Measurements from ENCODE around the gene C19orf85.

C19orf85 gene

DNA sequence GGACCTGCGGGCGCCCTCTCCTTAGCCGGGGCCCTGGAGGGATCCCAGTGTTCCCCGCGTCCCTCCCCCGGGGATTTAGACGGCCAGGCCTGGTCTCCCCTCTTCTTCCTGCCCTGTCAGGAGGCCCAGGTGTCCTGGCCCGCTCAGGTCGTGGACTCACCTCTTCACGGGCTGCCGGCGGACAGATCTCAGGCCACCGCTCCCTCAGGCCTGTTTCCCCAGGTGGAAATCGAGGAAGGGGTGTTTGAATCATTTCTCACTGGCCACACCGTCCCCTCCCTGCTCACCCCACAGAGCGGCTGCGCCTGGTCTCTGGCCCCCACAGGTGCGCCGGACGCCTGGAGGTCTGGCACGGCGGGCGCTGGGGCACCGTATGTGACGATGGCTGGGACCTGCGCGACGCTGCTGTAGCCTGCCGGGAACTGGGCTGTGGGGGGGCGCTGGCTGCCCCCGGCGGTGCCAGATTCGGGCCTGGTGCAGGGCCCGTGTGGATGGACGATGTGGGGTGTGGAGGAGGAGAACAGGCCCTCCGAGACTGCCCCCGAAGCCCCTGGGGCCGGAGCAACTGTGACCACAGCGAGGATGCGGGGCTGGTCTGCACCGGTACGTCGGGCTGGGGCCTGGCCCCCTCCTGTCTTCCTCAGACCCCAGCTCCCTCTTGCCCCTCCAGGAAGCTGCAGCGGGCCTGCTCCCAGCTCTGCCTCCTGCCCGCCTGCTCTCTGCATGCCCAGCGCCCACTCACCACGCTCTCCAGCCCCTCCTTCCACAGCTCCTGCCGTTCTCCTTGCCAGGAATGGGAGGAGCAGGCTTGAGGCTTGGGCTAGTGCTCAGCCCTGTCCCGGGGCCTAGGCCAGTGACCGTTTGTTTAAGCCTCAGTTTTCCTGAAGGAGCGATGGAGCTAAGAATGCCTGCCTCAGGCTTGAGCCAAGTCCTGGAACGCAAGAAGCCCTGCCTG lies 26.2 kb upstream of the C19orf85 start:
- no peak for DNase-seq (ENCODE audit: low read depth)
- TF ChIP-seq, protein P1, sequence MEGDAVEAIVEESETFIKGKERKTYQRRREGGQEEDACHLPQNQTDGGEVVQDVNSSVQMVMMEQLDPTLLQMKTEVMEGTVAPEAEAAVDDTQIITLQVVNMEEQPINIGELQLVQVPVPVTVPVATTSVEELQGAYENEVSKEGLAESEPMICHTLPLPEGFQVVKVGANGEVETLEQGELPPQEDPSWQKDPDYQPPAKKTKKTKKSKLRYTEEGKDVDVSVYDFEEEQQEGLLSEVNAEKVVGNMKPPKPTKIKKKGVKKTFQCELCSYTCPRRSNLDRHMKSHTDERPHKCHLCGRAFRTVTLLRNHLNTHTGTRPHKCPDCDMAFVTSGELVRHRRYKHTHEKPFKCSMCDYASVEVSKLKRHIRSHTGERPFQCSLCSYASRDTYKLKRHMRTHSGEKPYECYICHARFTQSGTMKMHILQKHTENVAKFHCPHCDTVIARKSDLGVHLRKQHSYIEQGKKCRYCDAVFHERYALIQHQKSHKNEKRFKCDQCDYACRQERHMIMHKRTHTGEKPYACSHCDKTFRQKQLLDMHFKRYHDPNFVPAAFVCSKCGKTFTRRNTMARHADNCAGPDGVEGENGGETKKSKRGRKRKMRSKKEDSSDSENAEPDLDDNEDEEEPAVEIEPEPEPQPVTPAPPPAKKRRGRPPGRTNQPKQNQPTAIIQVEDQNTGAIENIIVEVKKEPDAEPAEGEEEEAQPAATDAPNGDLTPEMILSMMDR (IDR thresholded peaks at IDR 0.05; ENCODE audit: control insufficient read depth, insufficient read depth, low read depth, low read length, missing control alignments) = no peak

DNA sequence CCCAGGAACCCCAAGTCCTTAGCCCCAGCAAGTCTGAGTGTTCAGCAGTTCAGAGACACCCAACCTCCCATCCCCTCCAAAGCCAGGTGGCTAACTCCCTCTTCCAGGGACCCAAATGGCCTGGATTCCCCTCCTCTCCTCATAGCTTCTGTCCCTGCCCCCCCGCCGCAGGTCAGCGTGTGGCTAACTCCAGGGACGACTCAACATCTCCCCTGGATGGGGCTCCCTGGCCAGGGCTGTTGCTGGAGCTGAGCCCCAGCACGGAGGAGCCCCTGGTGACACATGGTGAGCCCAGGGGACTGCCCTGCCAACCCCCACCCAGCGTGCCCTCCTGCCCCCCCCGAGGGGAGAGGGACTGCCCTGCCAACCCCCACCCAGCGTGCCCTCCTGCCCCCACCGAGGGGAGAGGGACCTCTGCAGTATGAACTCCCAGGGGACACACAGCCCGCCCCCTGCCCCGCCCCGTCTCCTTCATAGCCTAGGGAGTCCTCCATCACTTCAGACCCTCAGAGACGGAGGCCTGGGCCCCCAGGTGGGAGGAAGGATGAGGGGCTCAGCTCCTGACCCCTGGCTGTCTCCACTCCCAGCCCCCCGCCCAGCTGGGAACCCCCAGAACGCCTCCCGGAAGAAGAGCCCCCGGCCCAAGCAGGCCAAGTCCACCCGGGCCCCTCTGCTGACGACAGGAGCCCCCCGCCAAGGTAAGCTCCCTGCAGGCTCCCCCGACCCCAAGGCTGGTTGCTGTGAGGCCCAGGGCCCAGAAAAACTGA lies 25.3 kb upstream of the C19orf85 start:
- peak overlapping the region; percentile 9 for H3K4me3 ChIP-seq (ENCODE audit: control insufficient read depth, low read depth, low read length)
- TF ChIP-seq, protein P1 (IDR thresholded peaks at IDR 0.05; ENCODE audit: control insufficient read depth, insufficient read depth, low read depth, low read length, missing control alignments) = no peak
- no peak for DNase-seq (ENCODE audit: low read depth)

More for the DNA sequence above, 26.2 kb upstream of the C19orf85 start:
- H3K4me3 ChIP-seq (ENCODE audit: control insufficient read depth, low read depth, low read length) = no peak overlapping the region

DNA sequence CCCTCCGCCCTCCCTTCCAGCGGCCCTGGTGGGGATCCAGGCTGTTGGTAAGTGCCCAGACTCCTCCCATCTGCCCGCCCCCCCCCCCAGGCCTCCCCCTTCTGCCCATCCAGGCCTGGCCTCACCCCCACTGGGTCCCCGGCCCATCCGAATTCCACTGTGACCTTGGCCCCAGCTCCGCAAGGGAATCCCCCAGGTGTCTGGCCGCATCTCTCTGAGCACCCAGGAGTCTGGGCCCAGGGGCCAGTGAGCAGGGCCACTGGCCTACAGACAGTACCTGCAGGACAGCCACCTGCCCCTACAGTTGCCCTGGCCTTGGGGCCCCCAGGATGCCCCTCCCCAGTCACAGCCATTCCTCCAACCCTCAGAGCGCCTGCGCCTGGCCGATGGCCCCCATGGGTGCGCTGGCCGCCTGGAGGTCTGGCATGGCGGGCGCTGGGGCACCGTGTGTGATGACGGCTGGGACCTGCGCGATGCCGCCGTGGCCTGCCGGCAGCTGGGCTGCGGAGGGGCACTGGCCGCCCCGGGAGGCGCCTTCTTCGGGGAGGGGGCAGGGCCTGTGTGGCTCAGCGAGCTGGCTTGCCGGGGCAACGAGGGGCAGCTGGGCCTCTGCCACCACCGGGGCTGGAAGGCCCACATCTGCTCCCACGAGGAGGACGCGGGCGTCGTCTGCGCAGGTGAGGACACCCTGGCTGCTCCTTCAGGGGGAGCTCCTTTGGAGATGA lies 24.6 kb upstream of the C19orf85 start:
- TF ChIP-seq, protein P1 (IDR thresholded peaks at IDR 0.05; ENCODE audit: control insufficient read depth, insufficient read depth, low read depth, low read length, missing control alignments) = no peak
- peak overlapping the region; percentile 48 for H3K4me3 ChIP-seq (ENCODE audit: control insufficient read depth, low read depth, low read length)
- DNase-seq (ENCODE audit: low read depth) = no peak

DNA sequence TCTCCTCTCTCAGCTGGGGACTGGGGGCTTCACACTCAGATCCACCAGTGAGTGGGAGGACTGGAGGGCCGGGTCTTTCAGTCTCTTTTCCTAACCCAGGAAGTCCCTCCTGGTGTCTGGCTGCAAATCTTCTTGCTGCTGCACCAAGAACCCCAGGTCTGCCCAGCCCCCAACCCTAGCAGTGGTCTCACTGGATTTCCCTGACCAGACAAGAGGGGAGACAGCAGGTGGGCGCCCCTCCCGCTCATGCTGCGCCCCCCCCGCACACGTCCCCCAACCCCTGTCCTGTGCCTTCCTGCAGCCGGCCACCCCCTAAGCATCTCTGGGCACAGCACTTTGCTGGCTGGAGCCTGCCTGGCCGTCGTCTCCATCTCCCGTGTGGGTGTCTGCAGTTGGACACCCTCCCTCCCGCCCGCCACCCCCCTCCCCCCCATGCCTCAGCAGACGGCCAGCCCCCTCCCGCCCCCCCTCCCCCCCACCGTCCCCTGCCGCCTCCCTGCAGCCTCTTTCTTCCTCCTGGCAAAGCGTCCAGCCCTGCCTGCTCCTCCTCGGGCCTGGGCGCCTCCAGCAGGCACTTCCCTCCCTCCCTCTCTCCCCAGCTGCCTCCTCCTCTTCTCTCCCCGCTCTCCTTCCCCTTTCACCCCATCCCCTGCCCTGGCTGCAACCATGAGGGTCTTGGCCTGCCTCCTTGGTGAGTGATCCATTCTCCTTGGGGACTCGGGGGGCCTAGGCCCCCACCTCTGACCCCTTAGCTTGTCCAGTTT lies 23.6 kb upstream of the C19orf85 start, which contains the start of gene SSC5D:
Gene SSC5D, plus strand, starts transcription at position 513 of the 764 bp plus-strand sequence. Its CDS starts 154 bp downstream, at position 667.
- TF ChIP-seq, protein P1 (IDR thresholded peaks at IDR 0.05; ENCODE audit: control insufficient read depth, insufficient read depth, low read depth, low read length, missing control alignments) = no peak
- DNase-seq (ENCODE audit: low read depth) = no peak
- H3K4me3 ChIP-seq (ENCODE audit: control insufficient read depth, low read depth, low read length) = peak within 1 kb of the TSS; percentile 48

DNA sequence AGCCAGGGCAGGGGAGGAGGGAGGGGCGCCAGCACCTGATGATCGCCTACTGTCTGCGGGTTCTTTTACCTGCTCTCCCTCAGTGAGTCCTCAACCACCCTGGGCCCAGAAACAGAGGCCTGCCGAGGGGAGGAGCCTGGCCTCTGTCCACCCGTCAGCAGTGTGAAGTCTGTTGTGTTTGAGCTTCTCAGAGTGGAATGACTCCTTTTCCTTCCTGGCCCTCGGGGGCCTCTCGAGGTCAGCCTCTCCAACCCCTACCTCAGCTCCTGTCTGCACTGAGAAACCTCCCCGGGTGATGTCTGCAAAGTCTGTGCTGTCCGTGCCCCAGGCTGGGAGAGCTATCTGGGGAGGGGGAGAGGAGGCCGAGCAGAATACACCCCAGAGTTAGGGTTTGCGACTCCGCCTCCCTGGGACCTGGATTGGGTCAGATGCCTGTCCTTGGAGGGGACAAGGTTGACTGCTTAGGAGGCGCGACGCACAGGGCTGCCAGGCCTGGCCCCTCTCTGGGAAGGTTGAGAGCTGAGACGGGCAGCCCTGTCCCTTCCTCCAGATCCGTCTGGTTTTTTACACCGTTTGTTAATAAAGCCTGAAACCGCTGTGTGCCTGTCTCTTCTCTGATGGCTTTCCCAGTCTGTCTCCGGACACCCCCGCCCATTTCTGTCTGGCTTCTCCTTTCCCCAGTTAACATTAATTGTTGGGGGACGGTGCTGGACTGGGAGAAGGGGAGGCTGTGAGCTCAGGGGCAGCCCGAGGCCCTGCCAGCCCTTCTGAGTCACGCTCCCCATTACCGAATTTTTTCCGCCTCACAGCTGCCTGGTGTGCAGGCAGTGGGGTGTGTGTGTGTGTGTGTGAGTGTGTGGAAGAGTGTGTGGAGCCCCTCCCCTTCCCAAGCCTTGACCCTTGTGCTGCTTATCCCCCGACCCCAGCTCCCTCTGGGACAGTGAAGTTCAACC lies 22.7 kb upstream of the C19orf85 start:
- peak; percentile 93 for DNase-seq (ENCODE audit: low read depth)
- H3K4me3 ChIP-seq (ENCODE audit: control insufficient read depth, low read depth, low read length) = peak overlapping the region; percentile 21
- TF ChIP-seq, protein P1 (IDR thresholded peaks at IDR 0.05; ENCODE audit: control insufficient read depth, insufficient read depth, low read depth, low read length, missing control alignments) = no peak
